Activated CD4-positive, alpha-beta T cell treated with anti-CD3 and anti-CD28 coated beads, Interleukin-2, amount 10 ng/mL, durations not matched to agents 24 days and 14 days (primary cell): Measurements from ENCODE around the gene TIGD1. TPM values are rescaled to one million over a fixed set of nuclear protein-coding genes. Genes with fewer than 3 reads are reported as not detected.
"Not testable (repeated sequence)": the region's sequence is repeated elsewhere in the genome, so short reads cannot be mapped to it uniquely, and the experiment has no call there.

ENCODE experiments used
- DNase-seq: peaks from one replicate; pipeline ENCODE4 v3.0.0; 2022
- H3K27ac Mint-ChIP-seq: one replicate; pipeline ENCODE4 v1.8.0; 2022; ENCODE audit warnings: mild to moderate bottlenecking, mixed read lengths
- H3K27me3 Mint-ChIP-seq: one replicate; pipeline ENCODE4 v1.8.0; 2022; ENCODE audit warnings: mixed read lengths
- H3K36me3 Mint-ChIP-seq: one replicate; pipeline ENCODE4 v1.8.0; 2022; ENCODE audit warnings: low read depth, mild to moderate bottlenecking, mixed read lengths
- H3K4me1 Mint-ChIP-seq: one replicate; pipeline ENCODE4 v1.8.0; 2021; ENCODE audit warnings: mixed read lengths
- H3K4me3 Mint-ChIP-seq: one replicate; pipeline ENCODE4 v1.8.0; 2022; ENCODE audit warnings: mild to moderate bottlenecking, moderate library complexity, mixed read lengths
- H3K9me3 Mint-ChIP-seq: one replicate; pipeline ENCODE4 v1.8.0; 2021; ENCODE audit warnings: mixed read lengths
- intact Hi-C: fragments of 100-400 bp; cut with micrococcal nuclease; formaldehyde crosslinking; loops from one replicate; pipeline ENCODE4 v1.15.1; 2023
- total RNA-seq: library from RNA; stranded (reverse); gene quantifications from 2 replicates; pipeline ENCODE4 v1.2.3, GENCODE V29; 2022

The TIGD1 gene
- total RNA-seq, 1 donor from 2014 or later: 8.5 TPM

DNA sequence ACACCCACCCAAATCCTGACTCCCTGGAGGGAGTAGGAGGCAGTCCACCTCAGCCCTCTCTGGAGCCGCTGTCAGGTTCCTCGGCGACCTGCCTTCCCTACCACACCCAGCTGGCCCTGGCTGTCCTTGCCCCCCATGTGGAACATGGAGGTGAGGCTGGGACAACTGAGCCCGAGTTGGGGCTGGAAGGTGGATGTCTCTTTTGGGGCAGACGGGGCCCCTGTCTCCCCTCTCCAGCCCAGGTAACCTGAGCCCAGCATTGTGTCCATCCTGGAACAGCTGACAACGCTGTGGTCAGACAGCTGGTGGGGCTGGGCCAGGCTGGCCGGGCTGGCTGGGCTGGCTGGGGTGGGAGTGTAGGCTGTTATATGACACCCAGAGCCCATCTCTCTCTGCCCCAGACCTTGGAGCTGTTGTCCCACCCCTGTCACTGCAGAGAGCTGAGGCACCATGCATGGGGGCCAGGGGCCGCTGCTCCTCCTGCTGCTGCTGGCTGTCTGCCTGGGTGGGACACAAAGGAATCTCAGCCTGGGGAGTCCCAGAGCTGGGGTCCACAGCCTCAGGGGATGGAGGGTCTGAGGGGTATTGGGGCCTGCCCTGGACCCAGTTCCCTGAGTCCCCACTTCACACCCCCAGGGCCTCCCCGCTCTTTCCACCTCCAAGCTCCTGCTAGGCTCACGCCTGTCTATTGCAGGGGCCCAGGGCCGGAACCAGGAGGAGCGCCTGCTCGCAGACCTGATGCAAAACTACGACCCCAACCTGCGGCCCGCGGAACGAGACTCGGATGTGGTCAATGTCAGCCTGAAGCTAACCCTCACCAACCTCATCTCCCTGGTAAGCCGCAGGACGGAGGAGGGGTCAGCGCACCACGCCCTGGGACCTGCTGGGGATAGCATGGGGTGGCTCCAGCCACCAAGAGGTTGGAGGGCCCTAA is 10.8 kb downstream of the TIGD1 start, which contains the start of gene CHRNG:
TSS of gene CHRNG (plus strand) at position 395 of the 934 bp plus-strand sequence. CDS start at position 451, 56 bp downstream.
- no peak for DNase-seq
- no peak within 1 kb of the TSS for H3K27ac Mint-ChIP-seq
- intact Hi-C loops: no loop called here
- H3K4me1 Mint-ChIP-seq: peaks cover 5% of the 10 kb centered on the region
- H3K36me3 Mint-ChIP-seq: peaks cover 4% of the 10 kb centered on the region
- H3K9me3 Mint-ChIP-seq: no peaks in the 10 kb centered on the region
- H3K4me3 Mint-ChIP-seq: no peak within 1 kb of the TSS
- peaks cover 5% of the 10 kb centered on the region for H3K27me3 Mint-ChIP-seq

DNA sequence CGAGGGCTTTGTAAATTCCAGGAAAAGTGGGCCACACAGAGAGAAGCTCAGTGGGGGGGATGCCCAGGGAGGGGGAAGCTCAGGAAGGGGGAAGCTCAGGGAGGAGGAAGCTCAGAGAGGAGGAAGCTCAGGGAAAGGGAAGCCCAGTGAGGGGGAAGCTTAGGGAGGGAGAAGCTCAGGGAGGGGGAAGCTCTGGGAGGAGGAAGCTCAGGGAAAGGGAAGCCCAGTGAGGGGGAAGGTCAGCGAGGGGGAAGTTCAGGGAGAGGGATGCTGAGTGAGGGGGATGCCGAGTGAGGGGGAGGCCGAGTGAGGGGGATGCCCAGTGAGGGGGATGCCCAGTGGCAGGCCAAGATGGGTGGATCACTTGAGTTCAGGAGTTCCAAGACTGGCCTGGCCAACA is 11.7 kb downstream of the TIGD1 start:
- H3K4me1 Mint-ChIP-seq: peaks cover 5% of the 10 kb centered on the region

GRCh38 chr2:232537499-232537898 is 12.9 kb downstream of the TIGD1 start:
- peaks cover 2% of the 10 kb centered on the region for H3K4me1 Mint-ChIP-seq
- peaks cover 5% of the 10 kb centered on the region for H3K27me3 Mint-ChIP-seq
- H3K9me3 Mint-ChIP-seq: no peaks in the 10 kb centered on the region
- H3K27ac Mint-ChIP-seq: no peak overlapping the region
- DNase-seq: no peak
- H3K36me3 Mint-ChIP-seq: no peaks in the 10 kb centered on the region
- no peak overlapping the region for H3K4me3 Mint-ChIP-seq
- intact Hi-C loops: no loop called here

More for the DNA sequence above, 11.7 kb downstream of the TIGD1 start:
- no peak overlapping the region for H3K4me3 Mint-ChIP-seq
- peaks cover 3% of the 10 kb centered on the region for H3K36me3 Mint-ChIP-seq
- no peak for DNase-seq
- H3K27me3 Mint-ChIP-seq: peaks cover 5% of the 10 kb centered on the region
- no peaks in the 10 kb centered on the region for H3K9me3 Mint-ChIP-seq
- H3K27ac Mint-ChIP-seq: no peak overlapping the region
- intact Hi-C loops: no loop called here

DNA sequence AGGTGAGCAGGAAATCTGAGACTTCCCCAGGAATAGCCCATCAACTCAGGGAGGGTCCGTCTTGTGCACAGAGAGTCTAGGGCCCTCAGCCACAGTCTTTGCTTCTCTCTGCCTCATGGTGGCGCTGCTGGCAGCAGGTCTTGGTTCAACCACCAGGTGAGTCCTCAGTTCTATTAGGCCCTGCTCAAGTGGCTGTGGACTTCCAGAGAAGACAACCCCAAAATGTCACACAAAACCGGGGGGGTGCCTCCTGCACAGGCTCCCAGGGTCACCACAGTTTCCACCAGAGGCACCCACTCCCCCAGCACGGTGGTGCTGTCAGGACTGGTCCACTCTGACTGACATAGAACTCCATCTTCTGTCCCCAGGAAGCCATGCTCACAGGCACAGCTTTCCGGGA is 13.3 kb downstream of the TIGD1 start:
- Mint-ChIP-seq H3K36me3 (no peaks in the 10 kb centered on the region), H3K9me3 (no peaks in the 10 kb centered on the region), H3K4me3 (no peak overlapping the region), H3K27ac (no peak overlapping the region), H3K27me3 (peaks cover 5% of the 10 kb centered on the region), H3K4me1 (peaks cover 2% of the 10 kb centered on the region)
- peak; percentile 64 for DNase-seq
- intact Hi-C loops: no loop called here

DNA sequence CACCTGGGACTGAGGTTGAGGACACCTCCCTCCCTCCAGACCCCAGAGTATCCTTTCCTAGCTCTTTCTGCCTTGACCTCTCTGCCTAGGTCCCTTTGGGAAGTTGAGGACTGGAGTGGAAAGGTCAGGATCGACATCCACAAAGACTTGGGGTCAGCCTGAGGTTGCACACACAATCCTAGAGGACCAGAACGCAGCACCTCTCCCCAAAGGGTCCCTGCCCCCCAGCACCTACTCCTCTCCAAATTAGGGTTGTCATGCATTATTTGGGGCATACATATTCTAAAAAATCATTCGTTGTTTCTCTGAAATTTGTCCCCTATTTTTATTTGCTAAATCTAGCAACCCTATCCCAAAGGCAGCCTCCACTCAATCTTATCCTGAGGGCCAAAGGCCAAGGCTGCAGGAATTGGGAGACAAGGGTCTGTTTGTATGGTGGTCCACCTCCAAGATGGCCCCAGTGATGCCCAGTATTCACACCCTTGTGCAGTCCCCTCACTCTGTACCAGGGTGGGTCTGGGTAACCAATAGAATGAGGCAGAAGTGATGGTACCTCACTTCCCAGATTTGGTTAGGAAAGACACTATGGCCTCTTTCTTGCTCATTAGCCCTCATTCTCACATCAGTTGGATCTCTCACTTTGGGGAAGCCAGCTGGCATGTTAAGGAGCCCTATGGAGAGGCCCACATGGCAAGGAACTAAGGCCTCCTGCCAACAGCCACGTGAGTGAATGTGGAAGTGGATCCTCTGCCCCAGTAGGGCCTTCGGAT is 14.4 kb downstream of the TIGD1 start:
- peaks cover 2% of the 10 kb centered on the region for H3K4me1 Mint-ChIP-seq

DNA sequence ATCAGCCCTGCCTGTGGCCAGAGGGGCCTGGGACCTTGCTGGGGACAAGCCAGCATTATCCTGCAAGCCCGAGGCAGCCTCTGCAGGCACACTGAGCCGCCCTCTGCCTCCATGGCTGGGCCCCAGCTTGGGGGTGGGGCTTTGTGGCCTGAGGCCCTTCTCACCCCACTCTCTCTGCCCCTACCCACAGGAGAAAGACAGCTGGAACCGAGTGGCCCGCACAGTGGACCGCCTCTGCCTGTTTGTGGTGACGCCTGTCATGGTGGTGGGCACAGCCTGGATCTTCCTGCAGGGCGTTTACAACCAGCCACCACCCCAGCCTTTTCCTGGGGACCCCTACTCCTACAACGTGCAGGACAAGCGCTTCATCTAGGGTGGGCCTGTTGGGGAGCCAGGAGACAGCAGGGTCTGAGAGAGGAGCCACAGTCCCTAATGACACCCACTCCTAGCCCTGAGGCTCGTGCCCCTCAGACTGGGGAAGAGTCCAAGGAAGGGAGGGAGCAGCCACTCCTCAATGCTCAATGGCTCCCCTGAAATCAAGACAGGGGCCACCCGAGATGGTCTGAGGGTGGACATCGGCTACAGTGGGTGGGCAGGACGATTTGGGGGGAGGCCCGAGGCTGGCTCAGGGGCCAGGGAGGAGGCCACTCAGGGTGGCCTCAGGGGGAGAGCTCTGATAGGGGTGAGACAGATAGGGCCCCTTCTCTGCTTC is 15.3 kb downstream of the TIGD1 start:
- no peaks in the 10 kb centered on the region for H3K9me3 Mint-ChIP-seq
- DNase-seq: no peak
- no peaks in the 10 kb centered on the region for H3K36me3 Mint-ChIP-seq
- H3K4me3 Mint-ChIP-seq: no peak overlapping the region
- H3K27me3 Mint-ChIP-seq: peaks cover 5% of the 10 kb centered on the region
- intact Hi-C loops: no loop called here
- peaks cover 2% of the 10 kb centered on the region for H3K4me1 Mint-ChIP-seq
- no peak overlapping the region for H3K27ac Mint-ChIP-seq

More for the DNA sequence above, 14.4 kb downstream of the TIGD1 start:
- no peak for DNase-seq
- H3K9me3 Mint-ChIP-seq: no peaks in the 10 kb centered on the region
- no peaks in the 10 kb centered on the region for H3K36me3 Mint-ChIP-seq
- intact Hi-C loops: no loop called here
- no peak overlapping the region for H3K4me3 Mint-ChIP-seq
- peaks cover 5% of the 10 kb centered on the region for H3K27me3 Mint-ChIP-seq
- no peak overlapping the region for H3K27ac Mint-ChIP-seq

- Mint-ChIP-seq H3K36me3 (no peaks in the 10 kb centered on the region), H3K4me1 (peaks cover 2% of the 10 kb centered on the region), H3K27ac (no peak overlapping the region), H3K27me3 (peaks cover 5% of the 10 kb centered on the region), H3K9me3 (no peaks in the 10 kb centered on the region), H3K4me3 (no peak overlapping the region)
- DNase-seq: no peak
- intact Hi-C loops: no loop called here
Measured at GRCh38 chr2:232533944-232534710, 16.2 kb downstream of the TIGD1 start.

GRCh38 chr2:232532821-232533220 is 17.5 kb downstream of the TIGD1 start:
- H3K27ac Mint-ChIP-seq, H3K36me3 Mint-ChIP-seq, H3K9me3 Mint-ChIP-seq, intact Hi-C loops, DNase-seq, H3K27me3 Mint-ChIP-seq, H3K4me3 Mint-ChIP-seq, H3K4me1 Mint-ChIP-seq: not testable (repeated sequence)

- Mint-ChIP-seq H3K4me3 (no peak overlapping the region), H3K9me3 (no peaks in the 10 kb centered on the region), H3K36me3 (no peaks in the 10 kb centered on the region), H3K27me3 (peaks cover 4% of the 10 kb centered on the region), H3K4me1 (peaks cover 6% of the 10 kb centered on the region), H3K27ac (no peak overlapping the region)
- no peak for DNase-seq
- intact Hi-C loops: no loop called here
Measured at GRCh38 chr2:232532419-232532818, 17.9 kb downstream of the TIGD1 start.

GRCh38 chr2:232530626-232531260 is 19.6 kb downstream of the TIGD1 start:
- Mint-ChIP-seq H3K4me3 (no peak overlapping the region), H3K27me3 (peaks cover 9% of the 10 kb centered on the region), H3K36me3 (no peaks in the 10 kb centered on the region), H3K27ac (no peak overlapping the region), H3K9me3 (no peaks in the 10 kb centered on the region), H3K4me1 (peaks cover 6% of the 10 kb centered on the region)
- no peak for DNase-seq
- intact Hi-C loops: no loop called here

DNA sequence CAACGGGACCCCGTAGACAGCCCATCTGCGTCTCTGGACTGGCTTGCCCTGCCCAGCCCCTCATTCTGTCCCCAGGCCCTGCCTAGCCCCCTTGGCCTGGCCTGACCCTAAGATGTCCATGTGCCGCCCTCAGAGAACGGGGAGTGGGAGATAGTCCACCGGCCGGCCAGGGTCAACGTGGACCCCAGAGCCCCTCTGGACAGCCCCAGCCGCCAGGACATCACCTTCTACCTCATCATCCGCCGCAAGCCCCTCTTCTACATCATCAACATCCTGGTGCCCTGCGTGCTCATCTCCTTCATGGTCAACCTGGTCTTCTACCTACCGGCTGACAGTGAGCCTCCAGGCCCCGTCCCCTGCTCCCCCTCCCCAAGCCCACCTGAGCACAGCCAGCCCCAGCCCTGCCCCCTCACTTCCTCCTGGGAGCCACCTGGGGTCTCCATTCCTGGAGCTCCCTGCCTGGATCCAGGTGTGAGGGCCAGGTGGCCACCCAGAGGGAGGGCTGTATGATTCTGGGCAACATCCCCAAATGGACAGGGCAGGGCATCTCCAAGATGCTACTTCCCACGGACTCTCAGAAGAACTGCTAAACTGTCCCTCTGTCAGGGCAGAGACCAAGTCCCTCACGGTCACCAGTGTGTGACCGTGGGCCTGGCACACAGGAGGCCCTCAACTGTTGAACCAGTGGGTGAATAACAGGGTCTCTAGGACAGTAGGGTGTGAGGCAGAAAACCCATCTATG is 20.4 kb downstream of the TIGD1 start:
- peaks cover 9% of the 10 kb centered on the region for H3K27me3 Mint-ChIP-seq
- H3K9me3 Mint-ChIP-seq: no peaks in the 10 kb centered on the region
- intact Hi-C loops: no loop called here
- no peaks in the 10 kb centered on the region for H3K36me3 Mint-ChIP-seq
- H3K4me3 Mint-ChIP-seq: no peak overlapping the region
- DNase-seq: no peak
- H3K4me1 Mint-ChIP-seq: peaks cover 6% of the 10 kb centered on the region
- no peak overlapping the region for H3K27ac Mint-ChIP-seq

DNA sequence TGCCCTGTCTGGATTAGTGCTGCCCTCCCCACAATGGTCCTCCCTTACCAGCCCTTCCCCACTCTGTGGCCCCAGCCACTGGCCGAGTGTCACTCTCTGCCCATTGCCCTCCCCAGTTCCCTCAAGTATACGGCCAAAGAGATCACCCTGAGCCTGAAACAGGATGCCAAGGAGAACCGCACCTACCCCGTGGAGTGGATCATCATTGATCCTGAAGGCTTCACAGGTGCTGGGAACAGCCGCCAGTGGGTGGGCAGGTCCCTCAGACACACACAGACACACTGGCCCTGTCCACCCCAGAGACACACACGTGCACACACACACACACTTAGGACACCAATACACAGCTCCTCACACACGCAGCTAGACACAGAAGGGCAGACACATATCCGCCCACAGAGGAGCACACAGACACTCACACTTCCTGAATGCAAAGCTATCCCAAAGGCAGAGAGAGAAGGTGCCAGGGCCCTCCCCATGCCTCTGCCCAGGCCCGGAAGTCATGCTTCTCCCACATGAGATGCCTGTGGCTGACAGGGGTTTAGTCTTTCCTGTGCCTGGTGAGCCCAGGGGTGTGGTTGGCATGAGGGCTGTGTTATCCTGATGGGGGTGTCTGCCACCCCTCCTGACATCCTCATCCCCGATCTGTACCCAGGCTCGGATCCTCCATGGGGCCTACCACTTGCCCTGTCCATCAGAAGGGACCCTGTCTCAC is 21.5 kb downstream of the TIGD1 start:
- Mint-ChIP-seq H3K4me3 (no peak overlapping the region), H3K27me3 (peaks cover 16% of the 10 kb centered on the region), H3K36me3 (no peaks in the 10 kb centered on the region), H3K27ac (no peak overlapping the region), H3K4me1 (peaks cover 6% of the 10 kb centered on the region), H3K9me3 (no peaks in the 10 kb centered on the region)
- peak; percentile 59 for DNase-seq
- intact Hi-C loops: no loop called here
